GM18867 (cell line): ENCODE measurements around the gene ZNF837.

Experiments
- ATAC-seq: cut with Tn5 transposase; IDR thresholded peaks from one replicate; pipeline ENCODE4 v1.9.1; 2021; ENCODE audit warnings: mild to moderate bottlenecking, moderate library complexity; ENCODE audit not compliant: unreplicated experiment

Gene ZNF837

DNA sequence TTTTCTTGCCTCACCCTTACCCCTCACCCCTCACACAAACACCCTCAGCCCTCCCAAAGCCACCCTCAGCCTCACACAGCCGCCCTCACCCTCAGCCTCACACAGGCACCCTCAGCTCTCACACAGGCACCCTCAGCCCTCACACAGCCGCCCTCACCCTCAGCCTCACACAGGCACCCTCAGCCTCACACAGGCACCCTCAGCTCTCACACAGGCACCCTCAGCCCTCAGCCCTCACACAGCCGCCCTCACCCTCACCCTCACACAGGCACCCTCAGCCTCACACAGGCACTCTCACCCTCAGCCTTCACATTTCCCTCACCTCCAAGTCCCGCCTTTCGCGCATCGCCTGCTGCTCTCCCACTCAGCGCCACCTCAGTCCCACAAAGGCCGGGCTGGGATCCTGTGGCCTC is 54.3 kb downstream of the ZNF837 start:
- no peak for ATAC-seq

DNA sequence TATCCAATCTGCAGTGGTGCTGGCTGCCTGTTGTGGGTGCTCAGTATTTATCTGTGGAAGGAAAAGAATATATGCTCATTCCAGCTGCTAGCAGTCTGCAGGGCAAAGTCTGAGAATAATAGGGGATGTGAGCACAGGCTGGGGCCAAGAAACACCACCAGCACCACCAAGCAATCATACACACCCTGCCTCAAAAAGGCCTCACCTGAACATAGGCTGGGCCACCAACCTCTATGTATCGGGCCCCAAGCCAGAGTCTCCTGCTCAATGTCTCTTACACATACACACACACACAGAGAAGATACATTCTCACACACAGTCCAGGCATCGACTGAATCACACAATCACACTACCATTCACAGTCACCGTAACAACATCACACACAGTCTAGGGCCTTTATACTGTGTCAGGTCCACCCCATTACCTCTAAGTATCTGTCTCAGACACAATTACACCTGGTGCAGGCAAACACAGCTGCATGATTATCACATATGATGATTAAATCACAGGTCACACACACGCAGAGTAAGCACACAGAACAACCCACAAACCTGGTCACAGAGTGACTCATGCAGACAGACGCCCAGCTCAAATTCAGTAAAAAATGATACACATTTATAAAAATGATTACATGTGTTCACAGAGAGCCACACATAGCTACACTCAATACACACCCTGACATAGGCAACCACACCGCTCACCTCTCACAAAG is 55.4 kb downstream of the ZNF837 start:
- ATAC-seq = no peak

DNA sequence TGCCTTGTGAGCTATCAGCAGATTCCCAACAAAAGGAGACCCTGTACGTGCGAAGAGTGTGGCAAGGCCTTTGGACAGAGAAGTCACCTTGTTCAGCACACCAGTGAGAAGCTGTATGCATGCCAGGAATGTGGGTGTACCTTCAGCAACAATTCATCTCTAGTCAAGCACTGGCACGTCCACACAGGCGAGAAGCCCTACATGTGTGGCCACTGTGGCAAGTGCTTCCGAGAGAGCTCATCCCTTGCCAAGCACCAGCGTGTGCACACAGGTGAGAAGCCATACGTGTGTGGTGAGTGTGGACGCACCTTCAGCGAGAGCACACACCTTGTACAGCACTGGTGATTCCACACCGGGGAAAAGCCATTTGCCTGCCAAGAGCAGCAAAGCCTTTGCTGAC is 61.6 kb downstream of the ZNF837 start:
- ATAC-seq = no peak

DNA sequence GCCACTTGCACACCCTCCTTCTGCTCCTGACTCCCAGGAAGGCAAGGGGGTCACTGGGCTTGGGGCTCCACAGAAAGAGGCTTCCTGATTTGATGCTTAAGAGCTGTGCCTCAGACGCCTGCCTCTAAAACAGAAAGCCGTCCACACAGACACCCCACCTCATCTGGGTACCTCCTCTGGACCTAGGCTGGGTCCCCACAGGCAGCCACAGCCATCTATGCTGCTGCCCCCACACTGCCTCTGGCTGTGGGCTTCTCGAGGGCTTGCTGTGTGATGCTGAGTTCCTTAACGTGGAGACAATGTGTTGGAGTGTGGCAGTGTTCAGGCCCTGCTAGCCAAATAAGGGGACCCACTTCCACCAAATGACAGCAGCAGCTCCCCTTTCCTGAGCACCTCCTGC is 62.5 kb downstream of the ZNF837 start:
- no peak for ATAC-seq
